PC-9 (cell line): ENCODE results near the gene POU6F2. TPM values are rescaled to one million over a fixed set of nuclear protein-coding genes. Genes with fewer than 3 reads are reported as not detected.

Source experiments
- BruUV-seq: library from RNA; stranded (reverse); fragments of 400-500 nt; replicated peaks from 2 replicates; lab custom pipeline; 2021; lab: Mats Ljungman, UMichigan
- CTCF ChIA-PET: fragments of 300-600 bp; sonication (Branson Sonifier 250); formaldehyde crosslinking; loops from one replicate; lab custom pipeline; 2022; ENCODE audit warnings: antibody characterized with exemption; lab: Charles Lee
- POLR2A ChIA-PET: fragments of 300-600 bp; sonication (Branson Sonifier 250); formaldehyde crosslinking; loops from one replicate; lab custom pipeline; 2022; ENCODE audit warnings: antibody characterized with exemption; ENCODE audit not compliant: unreplicated experiment; lab: Charles Lee
- DNase-seq, 2 experiments: peaks; one replicate each; pipeline versions ENCODE4 v3.0.0 to v3.0.0-alpha.2; 2015 to 2022; ENCODE audit warnings: mixed read lengths in 1 of 2
- H2AFZ ChIP-seq: fragments of 200-600 bp; sonication (generic); 2 replicates; pipeline ENCODE4 v1.8.1; 2017; ENCODE audit warnings: antibody characterized with exemption
- H3F3A ChIP-seq: fragments of 200-600 bp; sonication (generic); 2 replicates; pipeline ENCODE4 v1.8.1; 2017; ENCODE audit warnings: antibody characterized with exemption, mild to moderate bottlenecking, low read depth; ENCODE audit not compliant: insufficient read depth
- H3K27ac ChIP-seq: fragments of 200-600 bp; sonication (generic); 2 replicates; pipeline ENCODE4 v1.6.1; 2016; ENCODE audit warnings: mixed run types
- H3K27me3 ChIP-seq: fragments of 200-600 bp; sonication (generic); 2 replicates; pipeline ENCODE4 v1.6.1; 2016; ENCODE audit warnings: low read depth, mixed run types; ENCODE audit not compliant: insufficient read depth
- H3K36me3 ChIP-seq: fragments of 200-600 bp; sonication (generic); 2 replicates; pipeline ENCODE4 v1.6.1; 2016; ENCODE audit warnings: low read depth, mixed run types
- H3K4me1 ChIP-seq: fragments of 200-600 bp; sonication (generic); replicated peaks from 2 replicates; pipeline ENCODE4 v1.6.1; 2016; ENCODE audit warnings: mixed run types; ENCODE audit not compliant: insufficient read depth
- H3K4me2 ChIP-seq: fragments of 200-600 bp; sonication (generic); 2 replicates; pipeline ENCODE4 v1.6.1; 2017; ENCODE audit warnings: mixed run types
- H3K4me3 ChIP-seq: fragments of 200-600 bp; sonication (generic); 2 replicates; pipeline ENCODE4 v1.6.1; 2016; ENCODE audit warnings: mixed run types
- H3K79me2 ChIP-seq: fragments of 200-600 bp; sonication (generic); 2 replicates; pipeline ENCODE4 v1.6.1; 2017; ENCODE audit warnings: low read depth, mixed run types
- H3K9me2 ChIP-seq: fragments of 200-600 bp; sonication (generic); 2 replicates; pipeline ENCODE4 v1.8.1; 2017; ENCODE audit warnings: mild to moderate bottlenecking; ENCODE audit not compliant: insufficient read depth
- H3K9me3 ChIP-seq: fragments of 200-600 bp; sonication (generic); 2 replicates; pipeline ENCODE4 v1.8.1; 2016; ENCODE audit warnings: low read depth; ENCODE audit not compliant: insufficient read depth
- H4K20me1 ChIP-seq: fragments of 200-600 bp; sonication (generic); 2 replicates; pipeline ENCODE4 v1.8.1; 2017; ENCODE audit not compliant: insufficient read depth
- CTCF ChIP-seq: fragments of 200-600 bp; sonication (generic); conservative IDR thresholded peaks from 2 replicates; pipeline ENCODE4 v1.6.1; 2017; ENCODE audit warnings: mixed run types, antibody characterized with exemption, mild to moderate bottlenecking, moderate library complexity
- EZH2 ChIP-seq: fragments of 200-600 bp; sonication (generic); IDR thresholded peaks from 2 replicates; pipeline ENCODE4 v1.8.0; 2017; ENCODE audit warnings: antibody characterized with exemption, low read depth
- intact Hi-C: fragments of 100-400 bp; cut with micrococcal nuclease; formaldehyde crosslinking; loops from one replicate; pipeline ENCODE4 v1.10.0; 2022; ENCODE audit not compliant: unreplicated experiment
- total RNA-seq: library from RNA; stranded (reverse); gene quantifications from 2 replicates; pipeline ENCODE4 v1.2.3, GENCODE V29; 2021

The POU6F2 gene
- total RNA-seq, 1 experiment from 2014 or later: not detected

- H3K79me2 ChIP-seq: no peaks in the 10 kb centered on the region
- no peaks in the 10 kb centered on the region; the same call in 1 of the 2 replicates for H3K9me2 ChIP-seq
- ChIA-PET CTCF (no interaction called here), POLR2A (no interaction called here)
- no peaks in the 10 kb centered on the region for H3F3A ChIP-seq
- no TSS peak for BruUV-seq
- no peak for TF ChIP-seq EZH2
- TF ChIP-seq CTCF: no peak
- no peaks in the 10 kb centered on the region for H4K20me1 ChIP-seq
- no peak overlapping the region for H3K4me2 ChIP-seq
- intact Hi-C loops: no loop called here
- no peak overlapping the region for H3K4me3 ChIP-seq
- no peaks in the 10 kb centered on the region for H3K36me3 ChIP-seq
- H2AFZ ChIP-seq: no peak overlapping the region
- H3K4me1 ChIP-seq: no peaks in the 10 kb centered on the region
- H3K9me3 ChIP-seq: no peaks in the 10 kb centered on the region
- no peak for DNase-seq
- no peak overlapping the region for H3K27ac ChIP-seq
- H3K27me3 ChIP-seq: peaks cover 70% of the 10 kb centered on the region
Measured at GRCh38 chr7:39084349-39084748, 106.6 kb downstream of the POU6F2 start.

- H2AFZ ChIP-seq: no peak overlapping the region
- no peaks in the 10 kb centered on the region for H4K20me1 ChIP-seq
- no peaks in the 10 kb centered on the region for H3K36me3 ChIP-seq
- POLR2A ChIA-PET: no interaction called here
- no TSS peak for BruUV-seq
- DNase-seq: no peak
- H3K9me2 ChIP-seq: no peaks in the 10 kb centered on the region
- TF ChIP-seq EZH2 (no peak), CTCF (no peak)
- intact Hi-C loops: no loop called here
- H3K79me2 ChIP-seq: no peaks in the 10 kb centered on the region
- no peak overlapping the region for H3K27ac ChIP-seq
- peaks cover 70% of the 10 kb centered on the region for H3K27me3 ChIP-seq
- CTCF ChIA-PET: no interaction called here
- H3F3A ChIP-seq: no peaks in the 10 kb centered on the region
- H3K4me3 ChIP-seq: no peak overlapping the region
- no peaks in the 10 kb centered on the region for H3K4me1 ChIP-seq
- H3K4me2 ChIP-seq: no peak overlapping the region
- H3K9me3 ChIP-seq: no peaks in the 10 kb centered on the region
Measured at GRCh38 chr7:39085189-39085588, 107.5 kb downstream of the POU6F2 start.

DNA sequence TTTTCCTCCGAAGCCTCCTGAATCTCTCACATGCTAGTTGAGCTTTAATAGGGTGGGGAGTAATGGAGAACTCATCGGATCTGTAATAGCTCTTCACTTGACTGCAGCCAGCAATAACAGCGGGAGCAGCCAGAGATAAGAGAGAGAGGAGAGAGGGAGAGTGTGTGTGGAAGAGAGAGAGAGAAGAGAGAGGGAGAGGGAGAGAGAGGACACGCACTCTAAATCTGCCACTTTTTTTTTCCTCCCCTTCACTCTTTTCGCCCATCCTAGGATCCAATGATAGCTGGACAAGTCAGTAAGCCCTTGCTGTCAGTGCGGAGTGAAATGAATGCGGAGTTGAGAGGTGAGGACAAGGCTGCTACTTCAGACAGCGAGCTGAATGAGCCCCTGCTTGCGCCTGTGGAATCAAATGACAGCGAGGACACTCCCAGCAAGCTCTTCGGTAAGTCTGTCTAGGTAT, 107.9 kb downstream of the POU6F2 start:
- no peak overlapping the region for H2AFZ ChIP-seq

More for the DNA sequence above, 107.9 kb downstream of the POU6F2 start:
- intact Hi-C loops: no loop called here
- H3K4me3 ChIP-seq: no peak overlapping the region
- BruUV-seq: no TSS peak
- H3K36me3 ChIP-seq: no peaks in the 10 kb centered on the region
- no peaks in the 10 kb centered on the region for H3K4me1 ChIP-seq
- no peak overlapping the region for H3K4me2 ChIP-seq
- H3K9me3 ChIP-seq: no peaks in the 10 kb centered on the region
- H3K27me3 ChIP-seq: peaks cover 68% of the 10 kb centered on the region
- ChIA-PET CTCF (no interaction called here), POLR2A (no interaction called here)
- no peaks in the 10 kb centered on the region for H3K79me2 ChIP-seq
- no peaks in the 10 kb centered on the region for H3F3A ChIP-seq
- no peaks in the 10 kb centered on the region for H4K20me1 ChIP-seq
- no peak for DNase-seq
- no peak overlapping the region for H3K27ac ChIP-seq
- TF ChIP-seq EZH2 (no peak), CTCF (no peak)
- no peaks in the 10 kb centered on the region for H3K9me2 ChIP-seq
